Natural killer cell (primary cell): ENCODE measurements around the gene PTPRR. TPM values are rescaled to one million over a fixed set of nuclear protein-coding genes. Genes with fewer than 3 reads are reported as not detected.

Experiments used
- ATAC-seq, 3 donors: fragments of 150-1000 bp in 2 of 3; fragments of 200-7000 bp in 1 of 3; cut with Tn5 transposase; 1 replicate in 1 of 3; 2 replicates in 2 of 3; pipeline ENCODE4 v1.10.0; 2021; ENCODE audit warnings: mild to moderate bottlenecking in 2 of 3, moderate library complexity in 2 of 3
- DNase-seq, 2 donors: peaks; one replicate each; pipeline versions ENCODE4 v3.0.0 to v3.0.0-alpha.2; 2013 to 2021; ENCODE audit warnings: mixed read lengths in 1 of 2
- H3K27ac ChIP-seq: one replicate; pipeline ENCODE4 v1.5.1; 2013; ENCODE audit warnings: mild to moderate bottlenecking, low read length
- H3K27me3 ChIP-seq: one replicate; pipeline ENCODE4 v1.6.1; 2013; ENCODE audit warnings: low read length; ENCODE audit not compliant: control insufficient read depth, insufficient read depth
- H3K36me3 ChIP-seq: one replicate; pipeline ENCODE4 v1.6.1; 2013; ENCODE audit warnings: low read length; ENCODE audit not compliant: control insufficient read depth, insufficient read depth
- H3K4me1 ChIP-seq: one replicate; pipeline ENCODE4 v1.6.1; 2013; ENCODE audit warnings: low read length; ENCODE audit not compliant: control insufficient read depth, insufficient read depth
- H3K4me3 ChIP-seq: one replicate; pipeline ENCODE4 v1.5.1; 2013; ENCODE audit warnings: low read length
- H3K9me3 ChIP-seq: one replicate; pipeline ENCODE4 v1.6.1; 2013; ENCODE audit warnings: low read length; ENCODE audit not compliant: control insufficient read depth, insufficient read depth
- H3K27ac Mint-ChIP-seq, 2 donors: one replicate each; pipeline ENCODE4 v1.8.0; 2022; ENCODE audit warnings: mild to moderate bottlenecking in 2 of 2, mixed read lengths in 2 of 2, moderate library complexity in 1 of 2
- H3K27me3 Mint-ChIP-seq, 2 donors: one replicate each; pipeline ENCODE4 v1.8.0; 2022; ENCODE audit warnings: low read depth in 2 of 2, mixed read lengths in 2 of 2
- H3K36me3 Mint-ChIP-seq: one replicate; pipeline ENCODE4 v1.8.0; 2022; ENCODE audit warnings: mixed read lengths
- H3K4me1 Mint-ChIP-seq, 2 donors: one replicate each; pipeline ENCODE4 v1.8.0; 2022; ENCODE audit warnings: mixed read lengths in 2 of 2
- H3K4me3 Mint-ChIP-seq: one replicate; pipeline ENCODE4 v1.8.0; 2022; ENCODE audit warnings: mild to moderate bottlenecking, moderate library complexity, mixed read lengths
- H3K9me3 Mint-ChIP-seq, 2 donors: one replicate each; pipeline ENCODE4 v1.8.0; 2022; ENCODE audit warnings: mixed read lengths in 2 of 2
- WGBS: methylation state at CpG from one replicate; pipeline ENCODE4 v1.1.7; 2013; ENCODE audit warnings: missing lambda C conversion rate; ENCODE audit not compliant: insufficient coverage; 5-methylcytosine and 5-hydroxymethylcytosine counted together
- intact Hi-C: fragments of 100-400 bp; cut with micrococcal nuclease; formaldehyde crosslinking; loops from one replicate; pipeline ENCODE4 v1.14.2; 2022
- total RNA-seq, 4 donors: library from RNA; stranded (reverse); fragments of 120-200 nt in 1 of 4; gene quantifications; one replicate each; pipeline versions ENCODE4 v1.2.3 to v1.2.4, GENCODE V29; 2013 to 2022
- TF ChIP-seq, protein P1 (sequence below): fragments of 200-600 bp; IDR thresholded peaks from one replicate; pipeline ENCODE4 v1.8.0; 2022; ENCODE audit warnings: antibody characterized with exemption

The PTPRR gene
- total RNA-seq, 3 donors from 2014 or later (not counting 1 experiment from before 2014, with no cell fraction given), result 0.91 to 1.3 TPM; not detected in 1

DNA sequence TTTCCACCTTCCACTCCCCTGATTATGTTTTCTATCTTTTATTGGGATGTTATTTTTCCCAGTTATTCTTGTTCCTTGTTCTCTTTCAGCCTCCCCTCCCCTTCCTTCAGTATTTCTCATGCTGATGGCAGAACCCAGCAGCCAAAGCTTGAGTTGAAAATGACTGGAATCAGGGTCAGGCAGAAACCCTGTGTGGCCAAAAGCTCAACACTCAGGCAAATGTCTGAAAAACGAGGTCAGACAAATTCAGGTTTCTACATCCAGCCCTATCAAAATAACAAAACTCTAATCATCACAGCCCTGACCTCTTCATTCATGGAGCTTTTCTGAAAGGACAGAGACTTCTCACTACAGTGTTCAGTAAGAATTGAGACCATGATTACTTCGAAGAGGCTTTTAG is 134.6 kb downstream of the PTPRR start:
- H3K9me3 ChIP-seq, result no peaks in the 10 kb centered on the region
- H3K27me3 ChIP-seq, result no peaks in the 10 kb centered on the region
- DNase-seq (no peak), ATAC-seq (no peak)
- no peaks in the 10 kb centered on the region for H3K36me3 ChIP-seq
- Mint-ChIP-seq H3K4me3 (no peak overlapping the region), H3K9me3 (peaks cover 0 to 7% of the 10 kb centered on the region in 2 donors), H3K27ac (no peak overlapping the region), H3K27me3 (peaks cover 0 to 8% of the 10 kb centered on the region in 2 donors), H3K4me1 (no peaks in the 10 kb centered on the region), H3K36me3 (no peaks in the 10 kb centered on the region)
- TF ChIP-seq, protein P1, sequence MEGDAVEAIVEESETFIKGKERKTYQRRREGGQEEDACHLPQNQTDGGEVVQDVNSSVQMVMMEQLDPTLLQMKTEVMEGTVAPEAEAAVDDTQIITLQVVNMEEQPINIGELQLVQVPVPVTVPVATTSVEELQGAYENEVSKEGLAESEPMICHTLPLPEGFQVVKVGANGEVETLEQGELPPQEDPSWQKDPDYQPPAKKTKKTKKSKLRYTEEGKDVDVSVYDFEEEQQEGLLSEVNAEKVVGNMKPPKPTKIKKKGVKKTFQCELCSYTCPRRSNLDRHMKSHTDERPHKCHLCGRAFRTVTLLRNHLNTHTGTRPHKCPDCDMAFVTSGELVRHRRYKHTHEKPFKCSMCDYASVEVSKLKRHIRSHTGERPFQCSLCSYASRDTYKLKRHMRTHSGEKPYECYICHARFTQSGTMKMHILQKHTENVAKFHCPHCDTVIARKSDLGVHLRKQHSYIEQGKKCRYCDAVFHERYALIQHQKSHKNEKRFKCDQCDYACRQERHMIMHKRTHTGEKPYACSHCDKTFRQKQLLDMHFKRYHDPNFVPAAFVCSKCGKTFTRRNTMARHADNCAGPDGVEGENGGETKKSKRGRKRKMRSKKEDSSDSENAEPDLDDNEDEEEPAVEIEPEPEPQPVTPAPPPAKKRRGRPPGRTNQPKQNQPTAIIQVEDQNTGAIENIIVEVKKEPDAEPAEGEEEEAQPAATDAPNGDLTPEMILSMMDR, result no peak
- no peaks in the 10 kb centered on the region for H3K4me1 ChIP-seq
- intact Hi-C loops, result no loop called here
- no peak overlapping the region for H3K27ac ChIP-seq
- 71% methylated on average over 1 of the region's 2 CpGs for WGBS
- H3K4me3 ChIP-seq, result no peak overlapping the region

- H3K27me3 Mint-ChIP-seq, result peaks cover 0 to 3% of the 10 kb centered on the region in 2 donors
- intact Hi-C loops, result no loop called here
- Histone ChIP-seq H3K27ac (no peak overlapping the region), H3K9me3 (no peaks in the 10 kb centered on the region), H3K36me3 (no peaks in the 10 kb centered on the region), H3K4me3 (no peak overlapping the region), H3K27me3 (no peaks in the 10 kb centered on the region), H3K4me1 (no peaks in the 10 kb centered on the region)
- DNase-seq (no peak), ATAC-seq (no peak)
- no peaks in the 10 kb centered on the region for H3K36me3 Mint-ChIP-seq
- H3K9me3 Mint-ChIP-seq, result peaks cover 0 to 3% of the 10 kb centered on the region in 2 donors
- H3K27ac Mint-ChIP-seq, result no peak overlapping the region
- TF ChIP-seq, protein P1, result no peak
- no peak overlapping the region for H3K4me3 Mint-ChIP-seq
- no peaks in the 10 kb centered on the region for H3K4me1 Mint-ChIP-seq
- WGBS, result 94% methylated on average over 21 of the region's 21 CpGs
Measured at GRCh38 chr12:70784042-70784668, 136.4 kb downstream of the PTPRR start.

DNA sequence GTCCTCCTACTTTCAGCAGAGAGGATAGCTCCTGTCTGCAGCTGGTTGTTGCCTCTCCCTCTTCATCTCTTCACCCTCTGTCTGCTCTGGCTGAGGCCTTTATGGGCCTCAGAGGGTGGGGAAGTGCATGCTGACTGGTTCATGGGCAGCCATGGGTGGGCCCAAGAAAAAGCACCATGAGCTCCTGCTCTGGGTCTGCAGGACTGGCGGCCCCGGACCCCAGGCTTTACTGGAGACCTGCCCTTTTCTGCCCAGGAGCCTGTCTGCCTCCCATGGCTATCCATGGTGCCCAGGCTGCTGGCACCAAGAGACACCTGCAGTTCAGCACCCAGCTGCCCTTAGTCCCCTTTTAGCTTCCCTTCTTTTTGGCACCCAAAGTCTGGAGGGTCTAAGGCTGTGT is 137.1 kb downstream of the PTPRR start:
- H3K4me3 Mint-ChIP-seq, result no peak overlapping the region
- H3K4me1 Mint-ChIP-seq, result no peaks in the 10 kb centered on the region

More for the DNA sequence above, 137.1 kb downstream of the PTPRR start:
- H3K27me3 ChIP-seq, result no peaks in the 10 kb centered on the region
- 85% methylated on average over 2 of the region's 2 CpGs for WGBS
- no peak for ATAC-seq
- TF ChIP-seq, protein P1, result no peak
- no peaks in the 10 kb centered on the region for H3K9me3 ChIP-seq
- intact Hi-C loops, result no loop called here
- H3K36me3 ChIP-seq, result no peaks in the 10 kb centered on the region
- Mint-ChIP-seq H3K27ac (no peak overlapping the region), H3K36me3 (no peaks in the 10 kb centered on the region), H3K27me3 (peaks cover 0 to 3% of the 10 kb centered on the region in 2 donors), H3K9me3 (peaks cover 0 to 3% of the 10 kb centered on the region in 2 donors)
- H3K27ac ChIP-seq, result no peak overlapping the region
- H3K4me3 ChIP-seq, result no peak overlapping the region
- no peak for DNase-seq
- no peaks in the 10 kb centered on the region for H3K4me1 ChIP-seq
